Astrocyte (in vitro differentiated cells and primary cell): ENCODE data around the gene UBE2D2.

Source experiments
- EZH2 ChIP-seq: IDR thresholded peaks from 2 replicates; pipeline ENCODE4 v1.6.1; 2012; ENCODE audit warnings: mild to moderate bottlenecking, low read length, inconsistent platforms; ENCODE audit not compliant: insufficient read depth
- TF ChIP-seq, protein P1 (sequence below): IDR thresholded peaks from 2 replicates; pipeline ENCODE4 v1.5.1; 2011; ENCODE audit warnings: low read depth, mild to moderate bottlenecking, inconsistent platforms, low read length, moderate library complexity; ENCODE audit not compliant: insufficient read depth

DNA sequence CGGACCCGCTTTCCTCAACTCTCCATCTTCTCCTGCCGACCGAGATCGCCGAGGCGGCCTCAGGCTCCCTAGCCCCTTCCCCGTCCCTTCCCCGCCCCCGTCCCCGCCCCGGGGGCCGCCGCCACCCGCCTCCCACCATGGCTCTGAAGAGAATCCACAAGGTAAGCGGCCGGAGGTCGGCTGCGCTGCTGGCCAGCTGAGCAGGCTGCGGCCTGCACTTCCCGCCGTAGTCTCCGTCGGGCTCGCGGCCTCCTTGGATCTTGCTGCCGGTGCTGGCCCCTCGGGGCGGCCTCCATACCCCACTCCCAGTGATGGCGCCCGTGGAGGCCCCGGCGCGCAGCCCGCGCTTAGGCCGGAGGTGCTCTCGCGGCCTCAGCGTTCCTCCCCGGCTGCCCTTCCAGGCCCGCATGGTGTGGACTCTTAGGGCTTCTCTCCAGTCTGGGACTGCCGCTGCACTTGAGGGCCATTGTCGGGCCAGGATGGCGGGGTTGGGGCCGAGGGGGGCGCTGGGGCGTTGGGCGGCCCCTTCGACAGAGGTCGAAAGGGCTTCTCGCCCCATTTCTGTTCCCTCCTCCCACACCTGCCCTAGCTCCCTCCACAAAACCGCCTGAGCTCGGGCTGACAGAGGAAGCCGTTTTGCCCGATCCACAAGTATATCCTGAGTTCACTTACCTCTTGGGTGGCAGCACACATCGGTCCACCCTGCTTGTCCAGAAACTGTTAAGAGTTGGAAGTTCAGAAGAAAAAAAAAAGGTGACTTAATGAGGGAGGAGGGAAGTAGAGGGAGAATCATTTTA, 714 bp downstream of the UBE2D2 start:
- no peak for TF ChIP-seq EZH2
- TF ChIP-seq, protein P1, sequence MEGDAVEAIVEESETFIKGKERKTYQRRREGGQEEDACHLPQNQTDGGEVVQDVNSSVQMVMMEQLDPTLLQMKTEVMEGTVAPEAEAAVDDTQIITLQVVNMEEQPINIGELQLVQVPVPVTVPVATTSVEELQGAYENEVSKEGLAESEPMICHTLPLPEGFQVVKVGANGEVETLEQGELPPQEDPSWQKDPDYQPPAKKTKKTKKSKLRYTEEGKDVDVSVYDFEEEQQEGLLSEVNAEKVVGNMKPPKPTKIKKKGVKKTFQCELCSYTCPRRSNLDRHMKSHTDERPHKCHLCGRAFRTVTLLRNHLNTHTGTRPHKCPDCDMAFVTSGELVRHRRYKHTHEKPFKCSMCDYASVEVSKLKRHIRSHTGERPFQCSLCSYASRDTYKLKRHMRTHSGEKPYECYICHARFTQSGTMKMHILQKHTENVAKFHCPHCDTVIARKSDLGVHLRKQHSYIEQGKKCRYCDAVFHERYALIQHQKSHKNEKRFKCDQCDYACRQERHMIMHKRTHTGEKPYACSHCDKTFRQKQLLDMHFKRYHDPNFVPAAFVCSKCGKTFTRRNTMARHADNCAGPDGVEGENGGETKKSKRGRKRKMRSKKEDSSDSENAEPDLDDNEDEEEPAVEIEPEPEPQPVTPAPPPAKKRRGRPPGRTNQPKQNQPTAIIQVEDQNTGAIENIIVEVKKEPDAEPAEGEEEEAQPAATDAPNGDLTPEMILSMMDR, result no peak
